Mucosa of gallbladder (tissue), 1 donor: ENCODE results near the gene DDX5. TPM values are rescaled to one million over a fixed set of nuclear protein-coding genes. Genes with fewer than 3 reads are reported as not detected.

ENCODE experiments used
- DNase-seq: peaks from one replicate; pipeline ENCODE4 v3.0.0-alpha.2; 2020; ENCODE audit warnings: low spot score
- total RNA-seq: library from RNA; stranded (reverse); gene quantifications from one replicate; pipeline ENCODE4 v1.2.1, GENCODE V29; 2021
- donor health status: DM: no; HTN: no; CAD: no.

The DDX5 gene
- 815 TPM for total RNA-seq

GRCh38 chr17:64506201-64506575 is at the start of gene DDX5:
Gene DDX5 (minus strand): TSS chr17:64506289. CDS start chr17:64506119, 170 bp downstream.
- DNase-seq = peak; percentile 98

- no peak for DNase-seq
These were observed 49.2 kb upstream of the DDX5 start for GRCh38 chr17:64555281-64555680.

GRCh38 chr17:64554028-64554637 is 48.0 kb upstream of the DDX5 start:
- no peak for DNase-seq

GRCh38 chr17:64551461-64551860 is 45.4 kb upstream of the DDX5 start:
- DNase-seq = no peak

GRCh38 chr17:64547319-64547718 is 41.2 kb upstream of the DDX5 start:
- no peak for DNase-seq

- DNase-seq = no peak
These were observed 40.6 kb upstream of the DDX5 start for GRCh38 chr17:64546716-64547115.

GRCh38 chr17:64544742-64545141 is 38.7 kb upstream of the DDX5 start:
- no peak for DNase-seq

GRCh38 chr17:64540118-64540776 is 34.2 kb upstream of the DDX5 start:
- no peak for DNase-seq

- DNase-seq = no peak
These were observed 32.5 kb upstream of the DDX5 start for GRCh38 chr17:64538508-64539130.

GRCh38 chr17:64537488-64537887 is 31.4 kb upstream of the DDX5 start:
- no peak for DNase-seq

GRCh38 chr17:64536913-64537312 is 30.8 kb upstream of the DDX5 start:
- no peak for DNase-seq

- DNase-seq = no peak
These were observed 29.3 kb upstream of the DDX5 start for GRCh38 chr17:64535357-64535756.

GRCh38 chr17:64534187-64534586 is 28.1 kb upstream of the DDX5 start:
- DNase-seq = no peak

GRCh38 chr17:64533784-64534183 is 27.7 kb upstream of the DDX5 start:
- no peak for DNase-seq

- no peak for DNase-seq
These were observed 26.3 kb upstream of the DDX5 start for GRCh38 chr17:64532409-64532808.

GRCh38 chr17:64531955-64532371 is 25.9 kb upstream of the DDX5 start:
- DNase-seq = no peak

- no peak for DNase-seq
These were observed 23.1 kb upstream of the DDX5 start for GRCh38 chr17:64529221-64529620.

- DNase-seq = no peak
These were observed 21.8 kb upstream of the DDX5 start for GRCh38 chr17:64527914-64528313.

- DNase-seq = no peak
These were observed 14.3 kb upstream of the DDX5 start for GRCh38 chr17:64520359-64520758.

- no peak for DNase-seq
These were observed 13.5 kb upstream of the DDX5 start for GRCh38 chr17:64519601-64520000.

GRCh38 chr17:64515829-64516228 is 9.7 kb upstream of the DDX5 start:
- no peak for DNase-seq

GRCh38 chr17:64515419-64515818 is 9.3 kb upstream of the DDX5 start:
- DNase-seq = no peak

- no peak for DNase-seq
These were observed 3.1 kb upstream of the DDX5 start for GRCh38 chr17:64509179-64509578.
